Adrenal gland (tissue), 5 donors: ENCODE measurements around the gene MTMR4.

ENCODE experiments used
- POLR2A ChIP-seq, 2 donors: fragments of 450-650 bp; IDR thresholded peaks; one replicate each; pipeline ENCODE4 v1.6.1; 2017; ENCODE audit warnings: antibody characterized with exemption in 2 of 2, mild to moderate bottlenecking in 2 of 2, moderate library complexity in 1 of 2
- TF ChIP-seq, protein P1 (sequence below), 6 experiments: fragments of 450-650 bp in 4 of 6; fragments of 200-600 bp in 2 of 6; sonication (generic) in 1 of 6; IDR thresholded peaks; 1 replicate in 5 of 6; 2 replicates in 1 of 6; pipeline versions ENCODE4 v1.5.1 to v1.8.0; 2016 to 2021; ENCODE audit warnings: antibody characterized with exemption in 6 of 6, mild to moderate bottlenecking in 2 of 6, moderate library complexity in 1 of 6
- donor health status: DM: no; HTN: no; CAD: no.

DNA sequence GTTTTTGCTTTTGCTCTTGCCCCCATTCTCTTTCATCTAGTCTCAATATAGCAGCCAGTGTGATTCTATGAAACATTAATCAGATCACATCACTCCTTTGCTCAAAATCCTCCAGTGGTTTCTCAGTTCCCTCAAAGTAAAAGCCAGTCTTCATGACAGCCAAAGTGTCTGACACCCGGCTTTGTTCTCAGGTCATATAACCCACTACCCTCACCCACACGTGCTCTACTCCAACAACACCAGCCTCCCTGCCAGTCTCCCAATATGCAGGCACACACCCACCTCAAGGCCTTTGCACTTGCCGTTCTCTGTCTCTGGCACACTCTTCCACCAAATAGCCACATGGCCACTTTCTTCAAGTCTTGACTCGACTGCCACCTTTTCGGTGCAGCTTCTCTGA, 4.4 kb downstream of the MTMR4 start:
- no peak for TF ChIP-seq POLR2A (IDR thresholded peaks at IDR 0.05)
- TF ChIP-seq, protein P1, sequence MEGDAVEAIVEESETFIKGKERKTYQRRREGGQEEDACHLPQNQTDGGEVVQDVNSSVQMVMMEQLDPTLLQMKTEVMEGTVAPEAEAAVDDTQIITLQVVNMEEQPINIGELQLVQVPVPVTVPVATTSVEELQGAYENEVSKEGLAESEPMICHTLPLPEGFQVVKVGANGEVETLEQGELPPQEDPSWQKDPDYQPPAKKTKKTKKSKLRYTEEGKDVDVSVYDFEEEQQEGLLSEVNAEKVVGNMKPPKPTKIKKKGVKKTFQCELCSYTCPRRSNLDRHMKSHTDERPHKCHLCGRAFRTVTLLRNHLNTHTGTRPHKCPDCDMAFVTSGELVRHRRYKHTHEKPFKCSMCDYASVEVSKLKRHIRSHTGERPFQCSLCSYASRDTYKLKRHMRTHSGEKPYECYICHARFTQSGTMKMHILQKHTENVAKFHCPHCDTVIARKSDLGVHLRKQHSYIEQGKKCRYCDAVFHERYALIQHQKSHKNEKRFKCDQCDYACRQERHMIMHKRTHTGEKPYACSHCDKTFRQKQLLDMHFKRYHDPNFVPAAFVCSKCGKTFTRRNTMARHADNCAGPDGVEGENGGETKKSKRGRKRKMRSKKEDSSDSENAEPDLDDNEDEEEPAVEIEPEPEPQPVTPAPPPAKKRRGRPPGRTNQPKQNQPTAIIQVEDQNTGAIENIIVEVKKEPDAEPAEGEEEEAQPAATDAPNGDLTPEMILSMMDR (IDR thresholded peaks at IDR 0.05): no peak
